ENCODE data around the gene TRNP1.
"Not testable (repeated sequence)": the region's sequence is repeated elsewhere in the genome, so short reads cannot be mapped to it uniquely, and the experiment has no call there.

Gene TRNP1, protein sequence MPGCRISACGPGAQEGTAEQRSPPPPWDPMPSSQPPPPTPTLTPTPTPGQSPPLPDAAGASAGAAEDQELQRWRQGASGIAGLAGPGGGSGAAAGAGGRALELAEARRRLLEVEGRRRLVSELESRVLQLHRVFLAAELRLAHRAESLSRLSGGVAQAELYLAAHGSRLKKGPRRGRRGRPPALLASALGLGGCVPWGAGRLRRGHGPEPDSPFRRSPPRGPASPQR

DNA sequence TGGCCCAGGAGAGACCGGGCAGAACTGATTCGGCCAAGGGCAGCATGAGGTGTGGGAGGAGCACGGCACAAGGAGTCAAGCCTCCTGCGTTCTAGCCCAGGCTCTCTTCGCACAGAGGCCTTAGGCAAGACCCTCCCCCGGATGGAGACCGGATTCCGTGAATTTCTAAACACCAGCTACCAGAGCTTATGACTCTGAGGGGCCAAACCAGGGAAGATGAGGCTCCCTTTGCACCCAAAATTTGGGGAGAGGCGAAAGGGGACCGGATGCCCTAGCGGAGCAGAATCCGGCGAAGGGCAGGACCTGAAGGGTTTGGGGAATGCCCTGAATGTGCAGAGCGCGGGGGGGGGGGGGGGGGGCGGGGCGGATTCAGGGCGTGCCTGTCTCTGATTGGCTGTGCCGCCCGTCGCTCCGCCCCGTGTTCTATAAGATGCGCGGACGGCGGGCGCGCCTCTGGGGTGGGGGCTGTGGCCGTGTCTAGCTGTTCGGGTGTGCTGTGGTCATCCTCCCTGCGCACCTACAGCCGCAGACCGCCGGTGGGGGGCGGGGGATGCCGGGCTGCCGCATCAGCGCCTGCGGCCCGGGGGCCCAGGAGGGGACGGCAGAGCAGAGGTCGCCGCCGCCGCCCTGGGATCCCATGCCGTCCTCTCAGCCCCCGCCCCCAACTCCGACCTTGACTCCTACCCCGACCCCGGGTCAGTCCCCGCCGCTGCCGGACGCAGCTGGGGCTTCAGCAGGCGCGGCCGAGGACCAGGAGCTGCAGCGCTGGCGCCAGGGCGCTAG lies at the start of gene TRNP1:
Gene TRNP1, plus strand, starts transcription at position 456 of the 783 bp plus-strand sequence. Its CDS starts 95 bp downstream, at position 551.
- peak; percentile 90 for DNase-seq (ENCODE audit: low spot score)

GRCh38 chr1:26945138-26945537 lies 48.4 kb upstream of the TRNP1 start:
- DNase-seq (ENCODE audit: low spot score), result no peak

DNA sequence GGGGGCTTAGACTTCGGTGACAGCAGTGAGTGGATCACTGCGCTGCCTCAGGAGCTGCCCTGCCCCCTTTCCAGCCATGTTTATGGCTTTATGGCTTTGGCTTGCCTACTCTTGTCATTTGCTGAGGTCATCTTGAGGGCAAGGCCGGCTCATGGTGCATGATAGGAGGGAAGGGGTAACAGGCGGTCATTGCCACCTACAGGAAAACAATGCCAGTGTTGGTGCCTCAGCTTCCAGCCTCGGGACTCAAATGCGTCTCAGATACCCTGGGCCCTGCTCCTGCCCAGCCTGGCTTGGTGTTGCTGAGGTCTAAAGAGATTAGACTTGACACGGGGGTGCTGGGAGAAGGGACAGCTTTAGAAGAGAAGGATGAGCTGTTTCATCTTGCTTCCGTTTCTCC lies 47.8 kb upstream of the TRNP1 start:
- DNase-seq (ENCODE audit: low spot score), result no peak

DNA sequence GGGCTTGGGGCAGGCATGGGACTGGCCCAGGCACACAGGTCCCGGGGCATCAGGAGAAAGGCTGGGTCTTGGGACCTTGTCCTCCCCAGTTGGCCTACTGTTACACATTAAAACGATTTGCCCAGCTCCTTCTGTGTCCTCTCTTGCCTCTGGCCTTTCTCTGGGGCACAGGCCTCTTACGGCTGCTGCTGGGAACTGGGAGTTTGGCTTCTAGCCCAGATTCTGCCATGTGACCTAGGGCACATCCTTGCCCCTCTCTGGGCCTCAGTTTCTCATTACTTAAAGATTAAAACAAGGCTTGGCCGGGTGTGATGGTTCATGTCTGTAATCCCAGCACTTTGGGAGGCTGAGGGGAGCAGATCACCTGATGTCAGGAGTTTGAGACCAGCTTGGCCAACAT lies 47.2 kb upstream of the TRNP1 start:
- DNase-seq (ENCODE audit: low spot score), result no peak

- not testable (repeated sequence) for DNase-seq (ENCODE audit: low spot score)
These were observed 44.8 kb upstream of the TRNP1 start for GRCh38 chr1:26948725-26949057.

DNA sequence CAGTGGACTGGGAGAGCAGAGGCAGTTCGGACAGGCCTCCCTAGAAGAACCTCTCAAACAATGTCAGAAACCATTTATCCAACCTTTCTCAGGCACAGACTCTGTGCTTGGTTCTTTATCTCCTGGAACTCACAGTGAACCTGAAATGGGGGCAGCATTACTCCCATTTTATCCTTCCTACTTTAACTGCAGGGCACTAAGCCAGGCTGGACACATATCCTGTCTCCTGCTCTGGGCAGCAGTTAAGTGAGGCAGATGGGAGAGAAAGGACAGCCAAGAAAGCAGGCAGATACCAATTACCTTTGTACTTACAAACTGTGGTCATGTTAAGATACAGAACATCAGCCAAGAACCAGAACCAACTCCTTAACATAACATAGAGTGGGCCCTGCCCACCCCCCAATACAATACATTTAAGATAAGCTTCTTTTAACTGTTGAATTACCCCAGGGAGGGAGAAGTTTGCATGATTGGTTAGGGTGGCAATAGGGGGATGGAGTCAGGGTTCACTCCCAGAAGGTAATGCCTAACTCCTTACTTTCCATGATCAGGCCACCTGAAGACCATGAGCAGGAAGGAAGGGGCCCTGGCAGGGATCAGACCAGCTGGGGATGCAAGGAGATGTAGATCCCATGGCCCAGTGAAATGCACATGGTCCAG lies 44.1 kb upstream of the TRNP1 start:
- peak; percentile 63 for DNase-seq (ENCODE audit: low spot score)

DNA sequence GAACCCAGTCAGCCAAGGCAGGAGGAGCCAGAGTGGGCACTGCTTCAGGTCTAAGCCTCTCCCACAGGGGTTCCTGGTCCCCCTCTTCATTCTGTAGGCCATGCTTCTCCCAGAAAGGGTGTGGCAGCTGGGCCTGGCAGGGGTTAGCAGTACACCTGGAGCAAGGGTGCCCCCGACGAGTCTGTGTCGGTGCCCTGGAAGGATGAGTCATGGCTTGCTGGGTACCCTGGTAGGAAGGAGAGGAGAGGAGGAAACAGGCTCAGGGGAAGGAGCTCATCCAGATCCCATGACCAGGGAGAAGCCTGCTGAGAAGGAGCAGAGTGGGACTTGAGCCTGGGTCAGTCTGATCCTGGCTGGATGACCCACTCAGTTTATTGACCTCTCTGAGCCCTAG lies 43.6 kb upstream of the TRNP1 start:
- DNase-seq (ENCODE audit: low spot score), result no peak

GRCh38 chr1:26950602-26951001 lies 42.9 kb upstream of the TRNP1 start:
- DNase-seq (ENCODE audit: low spot score), result no peak

DNA sequence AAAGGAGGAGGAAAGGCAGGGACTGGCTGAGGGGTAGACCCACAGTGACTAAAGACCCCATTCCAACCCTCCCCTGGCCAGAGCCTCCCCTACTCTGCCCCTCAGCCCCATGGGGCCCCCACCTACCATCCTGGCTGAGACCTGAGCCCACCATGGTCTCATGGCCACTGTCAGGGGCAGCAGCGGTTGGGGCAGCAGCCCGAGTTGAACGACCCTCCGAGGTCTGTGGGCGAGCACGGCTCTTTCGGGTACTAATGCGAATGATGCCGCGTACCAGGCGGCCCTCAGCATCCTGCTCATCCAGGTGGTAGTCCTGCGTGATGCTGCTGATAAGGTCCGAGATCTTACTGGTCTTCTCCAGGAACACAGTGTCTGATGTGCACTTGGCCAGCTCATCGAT lies 42.3 kb upstream of the TRNP1 start:
- no peak for DNase-seq (ENCODE audit: low spot score)

DNA sequence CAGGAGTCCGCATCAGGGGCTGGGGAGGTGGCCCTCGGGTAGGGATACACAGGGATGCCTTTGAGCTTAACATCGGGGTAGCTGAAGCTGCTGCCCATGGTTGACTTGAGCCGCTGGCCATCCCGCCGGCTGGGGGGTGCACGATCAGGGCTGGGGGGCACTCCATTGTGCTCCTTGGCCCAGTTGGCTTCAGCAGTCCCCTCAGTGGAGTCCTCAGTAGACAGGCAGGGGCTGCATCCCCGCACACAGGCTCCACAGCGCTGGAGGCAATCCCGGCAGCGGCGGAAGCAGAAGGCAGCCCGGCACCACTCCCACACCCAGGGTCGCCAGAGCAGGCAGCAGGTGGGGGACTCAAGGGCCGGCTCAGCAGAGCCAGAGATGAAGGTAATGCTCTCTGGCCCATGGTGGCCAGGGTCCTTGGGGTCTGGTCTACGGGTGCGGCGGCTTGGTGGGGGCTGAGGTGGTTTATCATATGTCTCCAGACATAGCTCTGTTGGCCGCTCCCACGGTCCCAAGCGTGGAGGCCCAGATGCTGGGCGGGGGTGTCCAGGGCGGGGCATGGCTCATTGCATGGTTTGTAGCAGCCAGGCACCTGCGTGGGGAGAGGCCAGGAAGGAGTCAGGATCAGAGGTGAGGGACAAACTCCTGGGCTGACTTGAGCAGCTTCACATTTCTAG lies 41.5 kb upstream of the TRNP1 start:
- DNase-seq (ENCODE audit: low spot score), result no peak

GRCh38 chr1:26953374-26953773 lies 40.1 kb upstream of the TRNP1 start:
- no peak for DNase-seq (ENCODE audit: low spot score)

DNA sequence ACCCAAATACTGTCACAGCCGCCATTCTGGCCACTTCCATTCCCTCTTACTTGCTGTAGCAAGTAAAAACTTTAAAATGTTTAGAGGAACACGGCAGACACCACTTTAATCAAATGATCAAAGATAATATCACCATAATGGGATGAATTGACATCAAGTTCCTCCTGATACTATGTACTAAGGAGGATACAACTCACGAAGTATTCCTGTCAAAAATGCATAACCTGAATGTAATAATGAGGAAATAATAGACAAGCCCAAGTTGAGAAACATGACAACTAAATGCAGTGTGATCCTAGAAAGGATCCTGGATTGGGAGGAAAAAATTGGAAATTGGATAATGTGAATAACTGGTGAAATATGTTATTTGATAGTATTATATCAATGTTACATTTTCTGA lies 37.2 kb upstream of the TRNP1 start:
- no peak for DNase-seq (ENCODE audit: low spot score)

GRCh38 chr1:26957306-26957705 lies 36.2 kb upstream of the TRNP1 start:
- no peak for DNase-seq (ENCODE audit: low spot score)

GRCh38 chr1:26959270-26959669 lies 34.2 kb upstream of the TRNP1 start:
- no peak for DNase-seq (ENCODE audit: low spot score)

DNA sequence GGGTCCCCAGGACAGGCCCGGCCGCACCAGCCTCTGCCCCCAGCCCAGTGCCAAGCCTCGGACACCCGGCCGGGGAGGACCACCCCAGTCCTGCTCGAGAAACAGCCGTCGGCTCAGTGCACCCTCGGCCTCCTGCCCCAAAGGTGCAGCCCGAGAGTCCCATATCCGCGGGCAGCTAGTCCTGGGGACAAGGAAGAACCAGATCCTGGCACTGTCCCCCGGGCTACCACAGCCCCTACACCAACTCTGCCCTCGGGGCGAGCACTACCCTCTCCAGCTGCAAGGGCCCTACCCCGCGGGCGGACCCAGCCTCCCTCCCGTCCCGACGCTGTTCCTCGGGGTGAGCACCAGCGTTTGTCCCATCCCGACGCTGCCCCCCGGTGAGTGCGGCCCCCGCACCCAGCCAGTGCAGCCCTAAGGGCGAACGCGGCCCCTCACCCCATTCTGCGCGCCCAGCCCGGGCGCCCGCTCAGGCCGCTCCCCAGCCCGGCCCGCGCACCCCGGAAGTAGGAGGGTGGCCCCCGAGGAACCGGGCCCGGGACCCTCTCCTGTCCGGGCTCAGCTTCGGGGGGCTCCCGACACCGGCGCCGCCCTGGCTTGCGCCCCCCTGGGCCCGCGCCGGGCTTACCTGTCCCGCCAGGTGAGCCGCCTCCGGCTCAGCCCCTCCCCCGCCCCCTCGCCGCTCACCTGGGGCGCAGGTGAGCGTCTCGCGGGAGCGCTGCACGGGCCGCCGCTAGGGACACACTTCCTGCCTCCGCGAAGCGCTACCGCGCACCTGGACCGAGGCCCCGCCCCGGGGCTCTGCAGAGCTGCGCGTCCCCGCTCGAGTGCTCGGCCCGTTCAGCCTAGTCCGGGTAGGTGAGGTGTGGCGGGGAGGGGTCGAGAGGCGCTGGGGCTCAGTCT lies 33.5 kb upstream of the TRNP1 start, which contains the start of gene KDF1:
Gene KDF1, minus strand, starts transcription at position 747 of the 903 bp plus-strand sequence. CDS start 8,088 bp downstream, outside the sequence.
- peak; percentile 22 for DNase-seq (ENCODE audit: low spot score)

DNA sequence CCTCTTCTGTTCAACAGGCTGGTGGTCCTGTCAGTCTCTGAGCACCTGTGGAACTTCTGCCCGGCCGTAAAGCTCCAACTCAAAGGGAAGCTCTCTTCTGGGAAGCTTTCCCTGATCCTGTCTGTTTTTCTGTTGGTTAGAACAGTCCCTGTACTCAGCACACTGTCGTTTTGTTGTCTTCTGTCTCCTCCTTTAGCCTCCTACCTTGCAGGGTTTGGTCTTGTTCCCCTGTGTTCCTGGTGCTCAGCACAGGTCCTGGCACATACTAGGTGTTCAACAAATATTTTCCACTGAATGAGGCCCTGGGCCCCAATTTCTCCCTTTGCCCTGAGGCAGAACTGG lies 32.9 kb upstream of the TRNP1 start:
- DNase-seq (ENCODE audit: low spot score), result peak; percentile 22

- DNase-seq (ENCODE audit: low spot score), result no peak
These were observed 31.7 kb upstream of the TRNP1 start for GRCh38 chr1:26961826-26962225.

- no peak for DNase-seq (ENCODE audit: low spot score)
These were observed 28.3 kb upstream of the TRNP1 start for GRCh38 chr1:26965213-26965612.

GRCh38 chr1:26965628-26966027 lies 27.9 kb upstream of the TRNP1 start:
- no peak for DNase-seq (ENCODE audit: low spot score)

- DNase-seq (ENCODE audit: low spot score), result no peak
These were observed 22.7 kb upstream of the TRNP1 start for GRCh38 chr1:26970810-26971209.

DNA sequence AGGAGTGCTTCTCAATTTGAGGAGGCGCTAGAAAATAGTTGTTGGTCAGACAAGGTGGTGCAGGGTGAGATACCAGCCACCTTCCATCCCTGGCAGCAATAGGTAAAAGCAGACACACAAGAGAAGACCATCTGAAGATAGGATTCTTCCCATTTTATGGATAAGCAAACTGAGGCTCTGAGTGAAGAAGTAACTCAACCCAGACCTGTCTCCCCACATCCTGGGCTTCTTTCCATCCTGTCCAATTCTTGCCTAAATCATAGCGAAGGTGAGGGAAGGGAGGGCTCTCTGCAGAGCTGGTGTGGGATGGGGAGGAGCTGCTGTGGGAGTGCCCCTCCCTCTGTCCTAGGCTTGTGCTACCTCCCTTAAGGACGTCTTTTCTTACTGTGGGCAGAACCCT lies 21.9 kb upstream of the TRNP1 start:
- no peak for DNase-seq (ENCODE audit: low spot score)

DNA sequence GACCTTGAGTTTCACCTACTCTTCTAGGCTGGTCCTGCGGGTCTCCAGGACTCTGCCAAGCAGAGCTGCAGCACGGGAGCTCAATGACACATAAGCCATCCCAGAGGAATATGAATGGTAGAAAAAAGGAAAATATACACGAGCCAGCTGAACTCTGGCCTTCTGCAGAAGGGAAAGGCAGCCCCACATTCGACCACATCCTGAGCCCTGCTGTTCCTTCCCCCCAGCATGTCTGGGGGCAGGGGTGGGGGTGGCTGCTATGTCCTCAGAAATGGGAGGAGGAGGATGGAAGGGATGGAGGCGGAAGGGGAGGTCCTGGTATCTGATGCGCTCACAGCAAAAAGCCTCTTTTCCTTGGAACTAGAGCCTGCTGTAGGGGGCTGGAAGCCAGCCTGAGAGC lies 21.1 kb upstream of the TRNP1 start:
- no peak for DNase-seq (ENCODE audit: low spot score)

All from cerebellar cortex (tissue), 1 donor.